Measurements from ENCODE around the gene ENDOU. TPM values are rescaled to one million over a fixed set of nuclear protein-coding genes. Genes with fewer than 3 reads are reported as not detected.

The ENDOU gene
- polyA plus RNA-seq, 2 of the 4 experiments (the other 2 are of a cell fraction): not detected

GRCh38 chr12:47736216-47736615, 10.9 kb upstream of the ENDOU start (continued):
- TF ChIP-seq ATOH8 (CRISPR knock-in tag; IDR thresholded peaks at IDR 0.05; ENCODE audit: low read depth) (no peak), KDM5A (IDR thresholded peaks at IDR 0.05) (no peak), NR3C1 (IDR thresholded peaks at IDR 0.05) (no peak), ZSCAN20 (CRISPR knock-in tag; IDR thresholded peaks at IDR 0.05) (no peak), FOXS1 (CRISPR knock-in tag; IDR thresholded peaks at IDR 0.05) (no peak), POLR2A (IDR thresholded peaks at IDR 0.05; ENCODE audit: low read length) (no peak), ZNF302 (CRISPR knock-in tag; IDR thresholded peaks at IDR 0.05) (no peak), GATA3 (IDR thresholded peaks at IDR 0.05; ENCODE audit: borderline replicate concordance) (no peak), ZC3H11A (IDR thresholded peaks at IDR 0.05) (no peak), NFE2L2 (conservative IDR thresholded peaks at IDR 0.05; ENCODE audit: low read length) (no peak)

- TF ChIP-seq BCL3 (IDR thresholded peaks at IDR 0.05) (no peak), POLR2A (IDR thresholded peaks at IDR 0.05; ENCODE audit: low read length) (no peak), TFCP2L1 (CRISPR knock-in tag; IDR thresholded peaks at IDR 0.05) (no peak), REST (IDR thresholded peaks at IDR 0.05) (no peak), EHMT2 (IDR thresholded peaks at IDR 0.05; ENCODE audit: low read depth) (no peak), JUN (IDR thresholded peaks at IDR 0.05) (no peak), BHLHE40 (IDR thresholded peaks at IDR 0.05; ENCODE audit: low read depth, low read length) (no peak), HOXB13 (CRISPR knock-in tag; IDR thresholded peaks at IDR 0.05; ENCODE audit: low read depth) (no peak), POLR2AphosphoS2 (conservative IDR thresholded peaks at IDR 0.05; ENCODE audit: low read length) (no peak), FOSL2 (IDR thresholded peaks at IDR 0.05) (no peak), FOSL2 (CRISPR knock-in tag; IDR thresholded peaks at IDR 0.05) (no peak), ESRRA (IDR thresholded peaks at IDR 0.05; ENCODE audit: borderline replicate concordance, low read length) (no peak), KDM1A (IDR thresholded peaks at IDR 0.05; ENCODE audit: low read depth) (no peak), FOXS1 (CRISPR knock-in tag; IDR thresholded peaks at IDR 0.05) (no peak), MAZ (IDR thresholded peaks at IDR 0.05; ENCODE audit: borderline replicate concordance, low read depth, low read length) (no peak), ZSCAN20 (CRISPR knock-in tag; IDR thresholded peaks at IDR 0.05) (no peak), EHF (CRISPR knock-in tag; IDR thresholded peaks at IDR 0.05) (no peak), CTCF (IDR thresholded peaks at IDR 0.05) (no peak)
- ChIA-PET CTCF (interaction anchor here (0.8 to 43.9 kb wide), 8 partner anchors 9 to 103 kb away, joined by 3 to 1399 read pairs (median 8); partner anchors contain the start of genes RAPGEF3 and SLC48A1), POLR2A (no interaction called here)
- Histone ChIP-seq H3K4me3 (no peak overlapping the region), H3K4me2 (no peak overlapping the region), H3K27ac (no peak overlapping the region), H3K9me3 (no peaks in the 10 kb centered on the region), H3K4me1 (no peaks in the 10 kb centered on the region)
- FAIRE-seq: no peak
- WGBS (ENCODE audit: missing lambda C conversion rate): 73% methylated on average over 11 of the region's 11 CpGs
- ATAC-seq: no peak
- no peak for DNase-seq (ENCODE audit: low read depth in 1 of 2, low spot score in 1 of 2)
Measured at GRCh38 chr12:47735649-47736048, 10.4 kb upstream of the ENDOU start.

Data from A549 (cell line).